Kidney (tissue), 14 donors: Measurements from ENCODE around the gene AAGAB. TPM values are rescaled to one million over a fixed set of nuclear protein-coding genes. Genes with fewer than 3 reads are reported as not detected.
"Not testable (repeated sequence)": the region's sequence is repeated elsewhere in the genome, so short reads cannot be mapped to it uniquely, and the experiment has no call there.

Experiments
- DNase-seq, 5 donors: peaks; one replicate each; pipeline ENCODE4 v3.0.0-alpha.2; 2013 to 2020
- FAIRE-seq: peaks from 2 replicates; lab custom pipeline; 2012; peaks lifted over from hg19 to GRCh38; lab: Jason Lieb, UNC
- H3K27ac ChIP-seq, 2 donors: one replicate each; pipeline ENCODE4 v1.7.0; 2013; ENCODE audit warnings: low read depth in 2 of 2, low read length in 2 of 2, inconsistent platforms in 1 of 2
- H3K27me3 ChIP-seq: one replicate; pipeline ENCODE4 v1.7.1; 2013; ENCODE audit warnings: low read length, inconsistent platforms; ENCODE audit not compliant: control insufficient read depth, insufficient read depth
- H3K36me3 ChIP-seq, 3 donors: one replicate each; pipeline versions ENCODE4 v1.7.0 to v1.7.1; 2013; ENCODE audit warnings: low read length in 3 of 3, control low read depth in 1 of 3, inconsistent platforms in 1 of 3; ENCODE audit not compliant: insufficient read depth in 3 of 3, control insufficient read depth in 2 of 3
- H3K4me1 ChIP-seq, 3 donors: one replicate each; pipeline versions ENCODE4 v1.7.0 to v1.7.1; 2013; ENCODE audit warnings: low read length in 3 of 3, inconsistent platforms in 1 of 3, low read depth in 1 of 3; ENCODE audit not compliant: control insufficient read depth in 2 of 3, insufficient read depth in 2 of 3
- H3K4me3 ChIP-seq, 3 donors: one replicate each; pipeline versions ENCODE4 v1.7.0 to v1.8.1; 2013; ENCODE audit warnings: low read length in 3 of 3, control low read depth in 1 of 3, inconsistent platforms in 1 of 3
- H3K9ac ChIP-seq, 3 donors: one replicate each; pipeline versions ENCODE4 v1.7.0 to v1.7.1; 2013; ENCODE audit warnings: low read length in 3 of 3, control low read depth in 1 of 3, inconsistent platforms in 1 of 3
- H3K9me3 ChIP-seq, 3 donors: one replicate each; pipeline versions ENCODE4 v1.7.0 to v1.7.1; 2013; ENCODE audit warnings: low read length in 3 of 3, control low read depth in 1 of 3, inconsistent platforms in 1 of 3; ENCODE audit not compliant: control insufficient read depth in 2 of 3, insufficient read depth in 1 of 3
- intact Hi-C: fragments of 100-400 bp; cut with DNase I; formaldehyde crosslinking; loops from one replicate; pipeline ENCODE4 v1.11.1; 2022
- polyA plus RNA-seq: library from polyadenylated mRNA; stranded (reverse); fragments of 350-450 nt; fragmentation: Illumina TruSeq; extraction: RNeasy Lipid Tissue Mini Kit (QIAGEN cat#74804); gene quantifications from one replicate; pipeline ENCODE4 v1.2.3, GENCODE V29; 2014; ENCODE audit warnings: low read depth, low replicate concordance; ENCODE audit not compliant: insufficient read depth
- total RNA-seq: library from RNA; stranded (reverse); fragmentation: NEBNext Ultra II Directional; extraction: Animal tissue kit (Norgen Biotek cat#: 25700); gene quantifications from one replicate; pipeline ENCODE4 v1.2.1, GENCODE V29; 2021
- TF ChIP-seq, protein P1 (sequence below): IDR thresholded peaks from 3 replicates; pipeline ENCODE4 v1.5.1; 2012; ENCODE audit warnings: mild to moderate bottlenecking, moderate library complexity, borderline replicate concordance; ENCODE audit not compliant: insufficient read depth; ENCODE audit errors: extremely low read depth
- donor health status: control.
- donor health status: control.
- donor health status: control.
- donor health status: control.
- donor health status: control.
- donor health status: DM: yes; HTN: yes; CAD: no.
- donor health status: Normal renal cell carcinoma (clear cell type).

Gene AAGAB
- total and polyA plus RNA-seq, 2 donors from 2014 or later: 40.7 to 44.0 TPM

DNA sequence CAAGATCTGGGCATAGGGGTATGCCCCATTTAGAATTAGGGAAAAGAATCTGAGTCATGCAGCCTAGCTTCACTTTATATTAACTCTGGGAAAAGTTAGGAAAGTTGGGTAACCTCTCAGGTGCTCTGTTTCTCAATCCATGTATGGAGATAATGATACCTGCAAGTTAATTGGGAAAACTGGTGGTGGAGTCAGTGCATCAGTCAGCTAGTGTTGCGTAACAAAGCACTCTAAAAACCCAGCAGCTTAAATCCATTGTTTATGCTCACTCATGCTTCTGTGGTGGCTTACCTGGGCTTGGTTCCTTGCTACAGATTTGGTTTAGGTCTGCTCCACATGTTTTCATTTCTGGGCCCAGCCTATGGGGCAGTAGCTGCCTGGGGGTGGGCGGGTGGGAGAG, 98.0 kb downstream of the AAGAB start:
- DNase-seq (no peak), FAIRE-seq (no peak)
- TF ChIP-seq, protein P1, sequence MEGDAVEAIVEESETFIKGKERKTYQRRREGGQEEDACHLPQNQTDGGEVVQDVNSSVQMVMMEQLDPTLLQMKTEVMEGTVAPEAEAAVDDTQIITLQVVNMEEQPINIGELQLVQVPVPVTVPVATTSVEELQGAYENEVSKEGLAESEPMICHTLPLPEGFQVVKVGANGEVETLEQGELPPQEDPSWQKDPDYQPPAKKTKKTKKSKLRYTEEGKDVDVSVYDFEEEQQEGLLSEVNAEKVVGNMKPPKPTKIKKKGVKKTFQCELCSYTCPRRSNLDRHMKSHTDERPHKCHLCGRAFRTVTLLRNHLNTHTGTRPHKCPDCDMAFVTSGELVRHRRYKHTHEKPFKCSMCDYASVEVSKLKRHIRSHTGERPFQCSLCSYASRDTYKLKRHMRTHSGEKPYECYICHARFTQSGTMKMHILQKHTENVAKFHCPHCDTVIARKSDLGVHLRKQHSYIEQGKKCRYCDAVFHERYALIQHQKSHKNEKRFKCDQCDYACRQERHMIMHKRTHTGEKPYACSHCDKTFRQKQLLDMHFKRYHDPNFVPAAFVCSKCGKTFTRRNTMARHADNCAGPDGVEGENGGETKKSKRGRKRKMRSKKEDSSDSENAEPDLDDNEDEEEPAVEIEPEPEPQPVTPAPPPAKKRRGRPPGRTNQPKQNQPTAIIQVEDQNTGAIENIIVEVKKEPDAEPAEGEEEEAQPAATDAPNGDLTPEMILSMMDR: no peak
- no peaks in the 10 kb centered on the region for H3K9me3 ChIP-seq
- H3K36me3 ChIP-seq: no peaks in the 10 kb centered on the region
- intact Hi-C loops: no loop called here
- no peaks in the 10 kb centered on the region for H3K27me3 ChIP-seq
- H3K4me1 ChIP-seq: peaks cover 0 to 7% (median 7%) of the 10 kb centered on the region in 3 donors
- H3K9ac ChIP-seq: no peak overlapping the region
- H3K4me3 ChIP-seq: no peak overlapping the region
- H3K27ac ChIP-seq: no peak overlapping the region

DNA sequence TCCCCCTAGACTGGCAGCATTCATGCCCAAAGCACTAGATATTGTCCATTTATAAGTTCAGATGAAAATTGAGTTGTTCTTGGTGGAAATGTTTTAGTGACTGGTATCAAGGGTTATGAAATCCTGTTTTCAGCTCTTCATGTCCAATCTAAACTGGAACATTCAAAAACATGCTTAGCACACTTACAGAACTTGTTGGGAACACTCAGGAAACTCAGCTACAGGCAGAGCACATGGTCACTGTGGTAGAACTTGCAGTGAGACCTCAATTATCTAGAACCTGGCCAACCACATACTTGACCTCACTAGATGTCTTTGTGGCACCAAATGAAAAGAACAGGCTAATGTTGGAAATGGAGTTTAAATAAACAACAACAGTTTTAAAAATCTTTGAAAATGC, 100.2 kb downstream of the AAGAB start:
- Histone ChIP-seq H3K9me3 (no peaks in the 10 kb centered on the region), H3K27ac (no peak overlapping the region), H3K4me1 (peaks cover 0 to 16% (median 13%) of the 10 kb centered on the region in 3 donors), H3K4me3 (no peak overlapping the region), H3K9ac (no peak overlapping the region), H3K27me3 (no peaks in the 10 kb centered on the region), H3K36me3 (no peaks in the 10 kb centered on the region)
- intact Hi-C loops: no loop called here
- FAIRE-seq (no peak), DNase-seq (no peak)
- TF ChIP-seq, protein P1: no peak

DNA sequence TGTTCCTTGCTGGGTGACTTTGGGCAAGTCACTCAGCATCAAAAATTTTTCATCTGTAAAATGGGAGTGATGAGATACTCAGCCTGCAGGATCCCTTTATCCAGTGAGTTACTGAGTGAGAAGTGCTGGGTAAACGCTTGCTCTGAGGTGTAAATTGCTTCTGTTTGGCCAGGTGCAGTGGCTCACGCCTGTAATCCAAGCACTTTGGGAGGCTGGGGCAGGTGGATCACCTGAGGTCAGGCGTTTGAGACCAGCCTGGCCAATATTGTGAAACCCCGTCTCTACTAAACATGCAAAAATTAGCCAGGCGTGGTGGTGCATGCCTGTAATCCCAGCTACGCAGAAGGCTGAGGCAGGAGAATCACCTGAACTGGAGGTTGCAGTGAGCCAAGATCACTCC, 101.4 kb downstream of the AAGAB start:
- intact Hi-C loops, H3K9ac ChIP-seq, FAIRE-seq, H3K36me3 ChIP-seq, DNase-seq, H3K9me3 ChIP-seq, H3K27me3 ChIP-seq, H3K4me3 ChIP-seq, H3K27ac ChIP-seq: not testable (repeated sequence)
- peaks cover 0 to 23% (median 16%) of the 10 kb centered on the region in 3 donors for H3K4me1 ChIP-seq

DNA sequence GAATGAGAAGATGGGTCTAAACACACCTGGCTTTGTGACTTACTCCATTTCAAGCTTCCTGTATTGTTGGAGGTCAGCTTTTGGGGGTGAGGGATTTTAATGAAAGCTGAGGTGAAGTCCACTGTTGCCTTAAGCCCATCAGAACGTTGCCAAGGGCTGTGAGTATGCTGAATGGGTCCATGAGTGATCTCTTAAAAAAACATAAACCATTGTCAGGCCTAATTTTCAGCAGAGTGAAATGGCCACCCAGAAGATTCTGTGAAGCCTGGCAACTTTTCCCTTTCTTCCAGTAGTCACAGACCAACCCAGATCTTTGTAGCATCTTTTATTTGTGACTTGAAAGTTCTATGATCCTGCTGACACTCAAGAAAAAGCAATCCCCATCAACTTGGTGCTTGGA, 102.0 kb downstream of the AAGAB start:
- Histone ChIP-seq H3K27ac (no peak overlapping the region), H3K9me3 (no peaks in the 10 kb centered on the region), H3K36me3 (no peaks in the 10 kb centered on the region), H3K4me3 (no peak overlapping the region), H3K27me3 (no peaks in the 10 kb centered on the region), H3K4me1 (peaks cover 0 to 28% (median 18%) of the 10 kb centered on the region in 3 donors), H3K9ac (no peak overlapping the region)
- no peak for DNase-seq
- intact Hi-C loops: no loop called here
- FAIRE-seq: no peak
- TF ChIP-seq, protein P1: no peak

Other genes with a start within 250 kb of the AAGAB start
- 58.2 TPM for gene SMAD3, start 189.1 kb downstream of the AAGAB start, total RNA-seq
- 10.1 TPM for gene SMAD3, start 189.1 kb downstream of the AAGAB start, polyA plus RNA-seq
- gene IQCH, start 125 bp upstream of the AAGAB start, total RNA-seq: 7.7 TPM
- 3.2 TPM for gene IQCH, start 125 bp upstream of the AAGAB start, polyA plus RNA-seq